Activated effector memory CD4-positive, alpha-beta T cell treated with Interleukin-2 at 50 U/mL for 16 hours (primary cell): ENCODE results near the gene LAMA5.

Source experiments
- DNase-seq: peaks from one replicate; pipeline ENCODE4 v3.0.0-alpha.2; 2020

LAMA5 gene

DNA sequence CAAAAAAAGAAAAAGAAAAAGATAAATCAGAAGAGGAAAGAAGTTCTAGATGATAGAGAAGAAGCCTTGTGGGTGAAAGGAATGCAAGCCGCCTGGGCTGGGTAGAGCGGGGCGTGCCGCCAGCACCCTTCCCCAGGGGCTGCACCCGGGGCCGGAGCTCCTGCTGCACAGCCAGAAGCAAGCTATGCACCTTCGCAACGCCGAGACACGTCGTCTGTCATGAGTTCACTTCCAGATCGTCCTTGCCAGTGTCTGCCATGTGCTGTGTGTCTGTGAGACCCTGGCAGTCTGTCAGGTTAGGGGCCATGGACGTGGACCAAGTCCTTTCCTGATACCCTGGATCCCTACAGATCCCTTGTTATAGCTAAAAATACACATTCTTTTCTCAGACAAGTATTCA lies 89.9 kb downstream of the LAMA5 start:
- no peak for DNase-seq

GRCh38 chr20:62276439-62276838 lies 90.7 kb downstream of the LAMA5 start:
- DNase-seq, result no peak

GRCh38 chr20:62275219-62275618 lies 91.9 kb downstream of the LAMA5 start:
- no peak for DNase-seq

GRCh38 chr20:62274332-62274950 lies 92.7 kb downstream of the LAMA5 start:
- no peak for DNase-seq

- DNase-seq, result no peak
Measured at GRCh38 chr20:62273416-62273815, 93.7 kb downstream of the LAMA5 start.

DNA sequence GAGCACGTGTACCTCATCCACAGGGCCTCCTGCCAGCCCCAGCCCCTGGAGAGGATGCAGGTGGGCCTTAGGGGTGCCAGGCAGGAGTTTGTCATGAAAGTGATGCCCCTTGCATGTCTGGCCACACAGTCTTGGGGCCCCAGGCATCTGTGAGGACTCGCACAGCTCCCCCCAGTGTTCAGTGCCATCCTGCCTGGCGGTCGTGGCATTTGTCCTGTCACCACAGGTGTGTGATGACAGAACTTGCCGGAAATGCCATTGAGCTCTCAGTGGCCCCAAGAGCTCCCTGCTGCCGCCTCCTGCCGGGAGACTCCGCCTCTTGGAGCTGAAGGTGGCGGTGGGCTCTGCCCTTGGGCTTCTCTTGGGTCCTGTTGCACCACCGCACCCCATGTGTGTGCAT lies 94.9 kb downstream of the LAMA5 start:
- DNase-seq, result no peak

- no peak for DNase-seq
Measured at GRCh38 chr20:62269871-62270270, 97.2 kb downstream of the LAMA5 start.

DNA sequence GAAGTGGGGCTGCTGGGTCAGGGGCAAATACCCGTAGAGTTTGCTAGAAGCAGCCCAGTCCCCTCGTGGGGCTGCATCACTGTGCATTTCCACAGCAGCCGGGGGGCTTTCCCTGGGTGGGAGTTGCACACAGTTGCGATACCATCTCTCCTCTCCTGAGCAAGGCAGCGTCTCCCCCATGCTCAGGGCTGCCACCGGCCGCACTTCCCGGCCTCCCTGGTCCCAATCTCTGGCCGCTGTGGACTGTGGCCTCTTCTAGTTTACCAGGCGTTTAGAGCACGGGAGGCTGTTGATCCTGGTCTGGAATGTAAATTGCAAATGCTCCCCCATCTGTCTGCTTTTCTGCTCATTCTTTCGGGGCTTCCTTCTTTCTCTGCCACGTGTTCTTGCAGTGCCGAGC lies 97.7 kb downstream of the LAMA5 start:
- no peak for DNase-seq

DNA sequence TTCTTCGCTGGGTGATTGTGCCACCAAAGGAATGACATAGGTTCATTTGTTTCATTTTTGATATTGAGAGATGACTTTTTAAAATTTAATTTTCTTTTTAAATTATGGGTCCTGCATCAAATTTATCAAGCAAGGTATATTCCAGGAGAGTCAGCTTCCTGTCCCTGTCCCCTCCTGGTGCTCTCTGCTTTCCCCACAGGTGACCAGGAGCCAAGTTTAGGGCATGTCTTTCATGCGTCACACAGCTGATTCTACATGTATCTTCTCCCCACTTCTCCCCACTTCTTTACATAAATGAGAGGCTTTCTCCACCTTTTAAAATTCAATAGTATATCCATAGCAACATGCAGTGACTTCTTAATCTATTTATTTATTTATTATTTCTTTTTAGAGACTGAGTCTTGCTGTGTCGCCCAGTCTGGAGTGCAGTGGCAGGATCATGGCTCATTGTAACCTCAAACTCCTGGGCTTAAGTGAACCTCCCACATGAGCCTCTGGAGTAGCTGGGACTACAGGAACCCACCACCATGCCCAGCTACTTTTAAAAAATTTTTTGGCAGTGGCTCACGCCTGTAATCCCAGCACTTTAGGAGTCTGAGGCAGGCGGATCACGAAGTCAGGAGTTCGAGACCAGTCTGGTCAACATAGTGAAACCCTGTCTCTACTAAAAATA lies 98.7 kb downstream of the LAMA5 start:
- no peak for DNase-seq

- DNase-seq, result no peak
Measured at GRCh38 chr20:62267543-62267942, 99.6 kb downstream of the LAMA5 start.

- no peak for DNase-seq
Measured at GRCh38 chr20:62266851-62267250, 100.3 kb downstream of the LAMA5 start.

DNA sequence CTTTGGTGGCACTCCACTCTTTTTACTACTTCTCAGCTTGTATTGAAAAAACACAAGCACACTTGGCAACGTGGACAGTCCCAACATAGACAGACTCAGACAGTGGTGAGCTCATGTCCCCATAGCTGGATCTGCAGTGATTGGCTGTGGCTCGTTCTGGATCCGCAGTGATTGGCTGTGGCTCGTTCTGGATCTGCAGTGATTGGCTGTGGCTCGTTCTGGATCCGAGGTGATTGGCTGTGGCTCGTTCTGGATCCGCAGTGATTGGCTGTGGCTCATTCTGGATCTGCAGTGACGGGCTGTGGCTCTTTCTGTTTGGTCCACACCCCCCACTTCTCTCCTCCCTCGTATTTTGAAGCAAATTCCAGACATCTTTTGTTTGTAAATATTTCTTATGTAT lies 100.8 kb downstream of the LAMA5 start:
- no peak for DNase-seq

- no peak for DNase-seq
Measured at GRCh38 chr20:62265365-62265764, 101.7 kb downstream of the LAMA5 start.

GRCh38 chr20:62263396-62263795 lies 103.7 kb downstream of the LAMA5 start:
- DNase-seq, result no peak

DNA sequence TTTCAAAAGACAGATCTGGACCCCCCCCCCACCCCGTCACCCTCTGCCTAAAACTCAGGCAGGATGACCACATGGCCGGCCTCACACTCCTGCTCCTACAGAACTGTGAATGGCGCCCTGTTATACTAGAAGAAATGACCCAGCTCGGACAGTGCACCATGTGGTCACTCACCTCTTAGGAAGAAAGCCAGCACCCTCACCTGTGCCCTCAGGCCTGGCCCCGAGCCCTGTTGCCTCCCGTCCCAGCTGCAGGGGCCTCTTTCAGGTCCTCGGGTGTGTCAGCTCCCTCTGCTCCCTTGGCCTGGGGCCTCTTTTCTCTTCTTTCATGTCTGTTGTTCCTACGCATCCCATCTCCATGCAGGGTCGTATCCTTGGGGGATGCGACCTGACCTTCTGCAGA lies 105.0 kb downstream of the LAMA5 start:
- DNase-seq, result no peak

DNA sequence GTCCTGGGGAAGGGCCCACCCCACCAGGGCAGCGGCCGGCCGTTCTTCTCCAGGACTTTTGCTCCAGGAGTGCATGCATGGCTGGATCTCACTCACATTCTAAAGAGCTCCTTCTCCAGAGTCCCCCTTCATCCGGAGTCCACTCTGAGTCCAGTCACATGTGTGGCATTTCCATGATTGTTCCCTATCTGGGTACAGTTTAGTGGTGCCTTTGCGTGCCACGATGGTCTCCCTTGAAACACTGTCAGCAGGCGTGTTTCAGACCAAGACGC lies 107.9 kb downstream of the LAMA5 start:
- DNase-seq, result no peak
